ENCODE data around the gene SRI. TPM values are rescaled to one million over a fixed set of nuclear protein-coding genes. Genes with fewer than 3 reads are reported as not detected.

Gene SRI
- polyA plus RNA-seq, 1 donor (not counting 4 experiments of a cell fraction or from before 2014, with no cell fraction given), result 206 TPM

DNA sequence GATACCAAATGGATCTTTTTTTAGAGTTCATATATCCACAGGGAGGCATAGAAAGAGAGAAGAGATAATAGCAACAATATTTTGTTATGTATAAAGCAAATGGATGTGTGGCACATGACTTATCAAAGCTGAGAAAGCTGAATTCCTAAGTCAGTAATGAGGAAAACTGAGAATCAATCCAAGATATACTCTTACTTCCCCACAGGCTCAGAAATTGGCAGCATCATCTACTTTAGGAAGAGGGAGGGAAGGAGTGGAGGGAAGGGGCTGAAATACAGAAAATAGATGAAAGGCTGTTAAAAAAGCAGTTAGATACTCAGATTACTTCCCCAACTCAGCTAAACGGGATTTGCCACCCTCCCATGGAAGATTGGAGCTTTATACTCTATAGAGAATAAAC is 63.5 kb downstream of the SRI start:
- dilution Hi-C loops (cut with MboI; ENCODE audit: extremely low pct_ligation_motif_present, low sequenced_read_pairs), result no loop called here

DNA sequence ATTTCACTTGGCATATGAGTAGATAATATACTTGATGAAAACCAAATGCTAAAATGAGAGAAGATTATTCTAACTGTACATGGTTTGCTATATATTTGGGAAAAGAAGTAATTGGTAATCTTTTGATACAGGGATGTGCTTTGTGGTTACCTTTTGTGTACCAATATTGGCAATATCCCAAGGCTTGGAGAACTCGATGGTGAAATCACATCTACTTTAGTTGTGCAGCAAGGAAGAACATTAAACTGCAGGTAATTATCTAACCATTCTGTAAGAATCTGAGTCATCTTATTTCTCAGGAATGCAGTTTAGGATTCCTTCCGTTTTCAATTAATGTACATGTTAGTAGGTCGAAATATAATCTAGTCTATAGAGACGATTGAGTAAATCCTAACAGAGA is 64.1 kb downstream of the SRI start:
- no peak overlapping the region for H3K4me2 ChIP-seq (ENCODE audit: control insufficient read depth, extremely low read depth, insufficient read depth, low read depth, low read length)
- DNase-seq (ENCODE audit: low read depth, low spot score) (no peak), FAIRE-seq (no peak)
- H4K20me1 ChIP-seq (ENCODE audit: control insufficient read depth, extremely low read depth, insufficient read depth, low read length), result no peaks in the 10 kb centered on the region
- H3K4me1 ChIP-seq (ENCODE audit: control insufficient read depth, extremely low read depth, insufficient read depth, low read length), result no peaks in the 10 kb centered on the region
- H3K27me3 ChIP-seq (ENCODE audit: control insufficient read depth, extremely low read depth, insufficient read depth, low read length), result peaks cover 3% of the 10 kb centered on the region
- no peak overlapping the region for H3K4me3 ChIP-seq (ENCODE audit: control insufficient read depth in 2 of 3, extremely low read depth in 1 of 3, insufficient read depth in 2 of 3, low read depth in 1 of 3, low read length in 3 of 3)
- no peak overlapping the region for H2AFZ ChIP-seq (ENCODE audit: control insufficient read depth, low read length)
- TF ChIP-seq EZH2 (IDR thresholded peaks at IDR 0.05; ENCODE audit: low read length), result no peak
- TF ChIP-seq, protein P1, sequence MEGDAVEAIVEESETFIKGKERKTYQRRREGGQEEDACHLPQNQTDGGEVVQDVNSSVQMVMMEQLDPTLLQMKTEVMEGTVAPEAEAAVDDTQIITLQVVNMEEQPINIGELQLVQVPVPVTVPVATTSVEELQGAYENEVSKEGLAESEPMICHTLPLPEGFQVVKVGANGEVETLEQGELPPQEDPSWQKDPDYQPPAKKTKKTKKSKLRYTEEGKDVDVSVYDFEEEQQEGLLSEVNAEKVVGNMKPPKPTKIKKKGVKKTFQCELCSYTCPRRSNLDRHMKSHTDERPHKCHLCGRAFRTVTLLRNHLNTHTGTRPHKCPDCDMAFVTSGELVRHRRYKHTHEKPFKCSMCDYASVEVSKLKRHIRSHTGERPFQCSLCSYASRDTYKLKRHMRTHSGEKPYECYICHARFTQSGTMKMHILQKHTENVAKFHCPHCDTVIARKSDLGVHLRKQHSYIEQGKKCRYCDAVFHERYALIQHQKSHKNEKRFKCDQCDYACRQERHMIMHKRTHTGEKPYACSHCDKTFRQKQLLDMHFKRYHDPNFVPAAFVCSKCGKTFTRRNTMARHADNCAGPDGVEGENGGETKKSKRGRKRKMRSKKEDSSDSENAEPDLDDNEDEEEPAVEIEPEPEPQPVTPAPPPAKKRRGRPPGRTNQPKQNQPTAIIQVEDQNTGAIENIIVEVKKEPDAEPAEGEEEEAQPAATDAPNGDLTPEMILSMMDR (optimal IDR thresholded peaks at IDR 0.05 in 1 of 3, IDR thresholded peaks at IDR 0.05 in 1 of 3, conservative IDR thresholded peaks at IDR 0.05 in 1 of 3; ENCODE audit: extremely low read depth in 1 of 3, insufficient read depth in 2 of 3, low read length in 3 of 3), result no peak
- no peaks in the 10 kb centered on the region for H3K79me2 ChIP-seq (ENCODE audit: control insufficient read depth, insufficient read depth, low read length)
- H3K9me1 ChIP-seq (ENCODE audit: control insufficient read depth, extremely low read depth, insufficient read depth, low read length), result no peaks in the 10 kb centered on the region
- H3K9me3 ChIP-seq (ENCODE audit: control insufficient read depth, low read depth, low read length), result no peaks in the 10 kb centered on the region
- dilution Hi-C loops (cut with MboI; ENCODE audit: extremely low pct_ligation_motif_present, low sequenced_read_pairs), result no loop called here
- H3K9ac ChIP-seq (ENCODE audit: control insufficient read depth, extremely low read depth, insufficient read depth, low read length), result no peak overlapping the region
- no peak overlapping the region for H3K27ac ChIP-seq (ENCODE audit: control insufficient read depth, insufficient read depth, low read length)
- no peaks in the 10 kb centered on the region for H3K36me3 ChIP-seq (ENCODE audit: control insufficient read depth in 2 of 2, extremely low read depth in 1 of 2, insufficient read depth in 2 of 2, low read length in 2 of 2)

More for the DNA sequence above, 63.5 kb downstream of the SRI start:
- Histone ChIP-seq H3K4me3 (ENCODE audit: control insufficient read depth in 2 of 3, extremely low read depth in 1 of 3, insufficient read depth in 2 of 3, low read depth in 1 of 3, low read length in 3 of 3) (no peak overlapping the region), H3K4me2 (ENCODE audit: control insufficient read depth, extremely low read depth, insufficient read depth, low read depth, low read length) (no peak overlapping the region), H3K27me3 (ENCODE audit: control insufficient read depth, extremely low read depth, insufficient read depth, low read length) (peaks cover 3% of the 10 kb centered on the region), H3K79me2 (ENCODE audit: control insufficient read depth, insufficient read depth, low read length) (no peaks in the 10 kb centered on the region), H2AFZ (ENCODE audit: control insufficient read depth, low read length) (no peak overlapping the region), H3K9me3 (ENCODE audit: control insufficient read depth, low read depth, low read length) (no peaks in the 10 kb centered on the region), H4K20me1 (ENCODE audit: control insufficient read depth, extremely low read depth, insufficient read depth, low read length) (no peaks in the 10 kb centered on the region), H3K9ac (ENCODE audit: control insufficient read depth, extremely low read depth, insufficient read depth, low read length) (no peak overlapping the region), H3K27ac (ENCODE audit: control insufficient read depth, insufficient read depth, low read length) (no peak overlapping the region), H3K9me1 (ENCODE audit: control insufficient read depth, extremely low read depth, insufficient read depth, low read length) (no peaks in the 10 kb centered on the region), H3K4me1 (ENCODE audit: control insufficient read depth, extremely low read depth, insufficient read depth, low read length) (no peaks in the 10 kb centered on the region), H3K36me3 (ENCODE audit: control insufficient read depth in 2 of 2, extremely low read depth in 1 of 2, insufficient read depth in 2 of 2, low read length in 2 of 2) (no peaks in the 10 kb centered on the region)
- FAIRE-seq (no peak), DNase-seq (ENCODE audit: low read depth, low spot score) (no peak)
- no peak for TF ChIP-seq EZH2 (IDR thresholded peaks at IDR 0.05; ENCODE audit: low read length)
- TF ChIP-seq, protein P1 (optimal IDR thresholded peaks at IDR 0.05 in 1 of 3, IDR thresholded peaks at IDR 0.05 in 1 of 3, conservative IDR thresholded peaks at IDR 0.05 in 1 of 3; ENCODE audit: extremely low read depth in 1 of 3, insufficient read depth in 2 of 3, low read length in 3 of 3), result no peak

Other genes with a start within 250 kb of the SRI start
- 0.52 to 5.8 TPM (median 2.0 TPM) in 3 replicates for gene STEAP4, start 86.9 kb upstream of the SRI start, polyA plus RNA-seq